ENCODE measurements around the gene CATSPERZ. TPM values are rescaled to one million over a fixed set of nuclear protein-coding genes. Genes with fewer than 3 reads are reported as not detected.
"Not testable (repeated sequence)": the region's sequence is repeated elsewhere in the genome, so short reads cannot be mapped to it uniquely, and the experiment has no call there.

CATSPERZ gene
- polyA plus RNA-seq, 10 donors = 0.23 to 0.54 (median 0.34) TPM; not detected in 7

DNA sequence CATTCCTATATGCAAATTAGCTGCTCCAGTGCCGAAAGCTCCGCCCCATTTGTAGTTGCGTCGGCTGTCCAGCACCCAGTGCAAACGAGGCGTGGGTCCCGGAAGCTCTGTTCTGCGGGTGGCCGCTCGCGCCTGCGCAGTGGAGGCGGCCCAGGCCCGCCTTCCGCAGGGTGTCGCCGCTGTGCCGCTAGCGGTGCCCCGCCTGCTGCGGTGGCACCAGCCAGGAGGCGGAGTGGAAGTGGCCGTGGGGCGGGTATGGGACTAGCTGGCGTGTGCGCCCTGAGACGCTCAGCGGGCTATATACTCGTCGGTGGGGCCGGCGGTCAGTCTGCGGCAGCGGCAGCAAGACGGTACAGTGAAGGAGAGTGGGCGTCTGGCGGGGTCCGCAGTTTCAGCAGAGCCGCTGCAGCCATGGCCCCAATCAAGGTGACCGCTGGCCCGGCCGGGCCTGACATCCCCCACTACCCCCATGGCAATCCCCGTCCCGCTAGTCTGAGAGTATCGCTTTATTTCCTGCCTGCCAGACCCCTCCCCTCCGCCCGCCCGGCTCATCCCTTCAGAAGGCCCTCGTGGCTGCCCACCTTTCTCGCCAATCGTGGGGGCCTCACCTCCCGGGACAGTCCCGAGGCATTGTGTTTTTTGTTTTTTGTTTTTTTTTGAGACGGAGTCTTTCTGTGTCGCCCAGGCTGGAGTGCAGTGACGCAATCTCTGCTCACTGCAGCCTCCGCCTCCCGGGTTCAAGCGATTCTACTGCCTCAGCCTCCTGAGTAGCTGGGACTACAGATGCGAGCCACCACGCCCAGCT lies 18.0 kb downstream of the CATSPERZ start, which contains the start of gene PRDX5:
TSS of gene PRDX5 (plus strand) at position 161 of the 805 bp plus-strand sequence. CDS start at position 256, 95 bp downstream.
- DNase-seq = peak; percentile 97 to 99 (median 98)

DNA sequence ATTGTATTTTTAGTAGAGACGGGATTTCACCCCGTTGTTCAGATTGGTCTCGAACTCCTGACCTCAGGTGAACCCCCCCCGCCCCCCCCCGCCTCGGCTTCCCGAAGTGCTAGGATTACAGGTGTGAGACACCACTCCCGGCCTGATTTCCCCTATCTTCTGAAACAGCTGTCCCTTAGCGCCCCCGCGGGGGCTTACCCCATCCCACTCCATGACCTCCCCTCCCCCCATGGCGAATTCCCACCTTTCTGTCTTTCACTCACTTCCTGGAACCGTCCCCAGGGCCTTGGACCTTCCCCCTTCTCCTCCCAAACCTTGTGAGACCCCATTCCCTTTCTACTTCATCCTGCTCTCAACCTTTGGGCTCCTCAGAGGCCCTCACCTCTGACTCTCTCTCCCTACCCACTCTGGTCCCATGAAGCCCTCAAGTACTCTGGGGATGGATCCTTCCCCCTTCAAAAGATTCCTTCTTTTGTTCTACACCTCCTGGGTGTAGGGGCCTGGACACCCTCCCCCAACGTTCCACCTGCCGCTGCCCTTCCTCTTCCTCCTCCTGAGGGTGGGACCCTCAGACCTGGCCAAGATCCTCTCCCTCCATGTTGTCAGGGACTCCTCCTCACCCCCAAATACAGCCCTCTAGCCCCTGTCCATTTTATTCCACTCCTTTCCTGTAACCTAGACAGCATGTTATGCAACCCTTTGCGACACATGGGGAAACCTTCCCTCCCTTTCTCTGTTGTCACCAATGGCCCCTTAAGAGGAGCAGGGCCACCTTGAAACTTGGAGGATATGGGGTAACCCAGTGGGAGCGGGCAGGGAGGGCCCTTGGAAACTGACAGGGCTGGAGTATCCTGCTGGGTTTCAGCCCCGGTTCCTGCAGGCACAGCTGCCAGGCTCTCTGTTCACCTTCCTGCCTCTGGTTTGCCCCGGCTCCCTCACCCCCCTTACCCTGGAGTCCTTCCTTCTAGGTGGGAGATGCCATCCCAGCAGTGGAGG lies 18.9 kb downstream of the CATSPERZ start:
- DNase-seq = no peak

DNA sequence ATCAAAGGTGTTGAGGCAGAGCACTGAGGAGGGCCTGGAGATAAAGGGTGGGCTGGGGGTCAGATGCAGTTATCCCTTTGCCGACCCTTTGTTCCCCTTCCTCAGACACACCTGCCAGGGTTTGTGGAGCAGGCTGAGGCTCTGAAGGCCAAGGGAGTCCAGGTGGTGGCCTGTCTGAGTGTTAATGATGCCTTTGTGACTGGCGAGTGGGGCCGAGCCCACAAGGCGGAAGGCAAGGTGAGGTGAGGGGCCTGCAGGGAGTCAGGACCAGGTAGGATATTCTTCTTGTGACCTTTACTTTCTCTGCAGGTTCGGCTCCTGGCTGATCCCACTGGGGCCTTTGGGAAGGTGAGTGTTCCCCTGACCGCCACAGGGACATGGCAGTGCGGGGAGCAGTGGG lies 20.4 kb downstream of the CATSPERZ start:
- no peak for DNase-seq

DNA sequence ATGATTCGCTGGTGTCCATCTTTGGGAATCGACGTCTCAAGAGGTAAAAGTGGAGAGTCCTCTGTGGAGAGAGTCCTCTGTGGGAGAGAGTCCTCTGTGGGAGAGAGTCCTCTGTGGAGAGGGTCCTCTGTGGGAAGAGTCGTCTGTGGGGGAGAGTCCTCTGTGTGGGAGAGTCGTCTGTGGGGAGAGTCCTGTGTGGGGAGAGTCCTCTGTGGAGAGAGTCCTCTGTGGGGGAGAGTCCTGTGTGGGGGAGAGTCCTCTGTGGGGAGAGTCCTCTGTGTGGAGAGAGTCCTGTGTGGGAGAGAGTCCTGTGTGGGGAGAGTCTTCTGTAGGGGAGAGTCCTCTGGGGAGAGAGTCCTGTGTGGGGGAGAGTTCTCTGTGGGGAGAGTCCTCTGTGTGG lies 20.9 kb downstream of the CATSPERZ start:
- no peak for DNase-seq

DNA sequence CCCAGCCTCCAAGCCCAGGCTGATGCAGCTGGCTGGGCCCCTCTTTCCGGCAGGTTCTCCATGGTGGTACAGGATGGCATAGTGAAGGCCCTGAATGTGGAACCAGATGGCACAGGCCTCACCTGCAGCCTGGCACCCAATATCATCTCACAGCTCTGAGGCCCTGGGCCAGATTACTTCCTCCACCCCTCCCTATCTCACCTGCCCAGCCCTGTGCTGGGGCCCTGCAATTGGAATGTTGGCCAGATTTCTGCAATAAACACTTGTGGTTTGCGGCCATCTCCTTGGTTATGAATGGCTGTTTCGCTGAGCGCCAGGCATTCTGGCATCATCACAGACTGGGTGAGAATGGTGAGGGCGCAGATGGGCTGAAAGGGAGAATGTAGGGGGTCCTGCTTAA lies 21.4 kb downstream of the CATSPERZ start:
- DNase-seq = no peak

DNA sequence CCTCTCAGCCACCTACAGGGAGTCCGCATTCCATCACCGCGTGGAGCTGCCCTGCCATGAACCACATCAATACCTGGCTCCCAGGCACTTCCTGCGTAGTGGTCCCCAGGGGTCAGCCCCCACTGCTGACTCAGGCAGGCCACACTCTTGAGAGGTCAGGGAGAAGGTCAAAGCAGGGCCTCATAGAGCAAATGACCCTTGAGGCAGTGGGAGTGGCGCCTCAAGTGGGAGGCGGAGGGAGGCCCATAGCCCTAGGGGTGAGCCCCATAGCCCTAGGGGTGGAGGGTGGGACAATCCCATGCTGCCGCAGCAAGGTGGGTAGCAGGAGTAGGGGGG lies 22.7 kb downstream of the CATSPERZ start:
- no peak for DNase-seq

DNA sequence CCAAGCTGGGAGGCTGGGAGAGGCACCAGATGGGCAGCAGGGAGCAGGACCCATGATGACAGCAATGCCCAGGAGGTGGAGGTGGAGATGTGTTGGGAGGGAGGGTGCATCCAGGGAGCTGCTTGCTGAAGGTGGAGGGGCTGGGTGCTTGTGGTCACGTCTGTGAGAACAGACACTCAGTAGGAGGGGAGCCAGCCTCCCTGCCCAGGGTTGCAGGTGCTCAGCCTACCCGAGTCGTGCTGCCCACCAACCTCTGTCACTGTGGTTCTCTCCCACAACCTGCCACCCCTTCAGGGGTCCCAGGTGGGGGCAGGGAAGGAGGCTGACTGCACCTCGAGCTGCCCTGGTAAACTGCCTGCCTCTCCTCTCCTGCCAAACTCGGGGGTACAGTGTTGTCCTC lies 23.2 kb downstream of the CATSPERZ start:
- DNase-seq = no peak

DNA sequence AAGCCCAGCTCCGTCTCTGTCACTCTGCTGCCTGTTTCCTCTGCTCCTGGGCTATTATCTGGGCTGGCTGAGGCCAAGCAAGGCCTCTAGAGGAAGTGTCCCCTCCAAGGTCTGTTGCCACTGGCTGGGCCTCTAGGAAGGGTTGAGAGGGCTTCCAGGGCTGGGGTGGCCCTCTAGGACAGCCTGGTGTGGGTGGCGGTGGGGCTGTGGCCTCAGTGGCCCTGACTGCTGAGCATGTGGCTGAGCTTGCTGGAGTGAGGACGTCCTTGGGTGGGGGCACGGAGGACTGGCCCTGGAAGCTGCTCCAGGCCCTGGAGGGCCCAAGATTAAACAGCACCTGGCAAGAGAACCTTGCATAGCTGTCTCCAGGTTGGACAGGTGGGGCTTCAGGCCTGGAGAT lies 23.8 kb downstream of the CATSPERZ start:
- not testable (repeated sequence) for DNase-seq

DNA sequence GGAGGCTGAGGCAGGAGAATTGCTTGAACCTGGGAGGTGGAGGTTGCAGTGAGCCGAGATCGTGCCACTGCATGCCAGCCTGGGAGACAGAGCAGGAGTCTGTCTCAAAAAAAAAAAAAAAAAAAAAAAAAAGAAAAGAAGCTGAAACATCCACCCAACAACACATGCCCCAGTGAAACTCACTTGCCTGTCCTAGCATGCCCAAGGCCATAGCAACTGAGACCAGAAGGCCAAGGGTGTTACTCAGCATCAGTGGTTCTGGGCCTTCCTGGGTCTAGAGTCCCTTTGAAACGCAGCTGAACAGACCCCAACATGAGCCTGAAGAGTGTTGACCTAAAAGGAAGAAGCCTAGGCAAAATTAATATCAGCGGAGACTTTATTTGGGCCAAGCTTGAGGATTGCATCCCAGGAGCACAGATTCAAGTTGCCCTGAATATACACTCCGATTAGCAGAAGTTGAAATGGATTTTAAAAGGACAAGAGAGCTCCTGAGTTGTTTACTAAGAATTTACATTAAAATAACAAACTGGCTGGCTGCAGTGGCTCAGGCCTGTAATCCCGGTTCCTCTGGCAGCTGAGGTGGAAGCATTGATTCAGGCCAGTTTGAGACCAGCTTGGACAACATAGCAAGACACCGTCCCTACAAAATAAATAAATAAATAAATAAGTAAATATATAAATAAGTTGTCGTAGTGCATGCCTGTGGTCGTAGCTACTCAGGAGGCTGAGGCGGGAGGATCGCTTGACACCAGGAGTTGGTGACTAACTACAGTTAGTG lies 24.7 kb downstream of the CATSPERZ start:
- no peak for DNase-seq

DNA sequence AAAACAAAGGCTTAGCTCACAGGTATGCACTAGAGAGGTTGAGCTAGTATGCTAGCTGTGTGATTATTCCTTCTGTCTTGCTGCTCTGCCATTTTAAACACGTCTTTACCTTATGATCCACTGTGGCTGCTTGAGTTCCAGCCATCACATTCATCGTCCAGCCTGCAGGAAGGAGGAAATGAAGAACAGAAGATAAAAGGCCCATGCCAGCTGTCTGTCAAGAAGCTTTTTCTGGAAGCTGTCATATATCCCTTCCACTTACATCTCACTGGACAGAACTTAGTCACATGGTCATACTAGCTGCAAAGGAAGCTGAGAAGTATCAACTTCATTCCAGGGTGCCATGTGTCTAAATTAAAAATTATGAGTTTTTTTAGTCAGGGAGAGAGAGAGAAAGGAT lies 27.2 kb downstream of the CATSPERZ start:
- no peak for DNase-seq

DNA sequence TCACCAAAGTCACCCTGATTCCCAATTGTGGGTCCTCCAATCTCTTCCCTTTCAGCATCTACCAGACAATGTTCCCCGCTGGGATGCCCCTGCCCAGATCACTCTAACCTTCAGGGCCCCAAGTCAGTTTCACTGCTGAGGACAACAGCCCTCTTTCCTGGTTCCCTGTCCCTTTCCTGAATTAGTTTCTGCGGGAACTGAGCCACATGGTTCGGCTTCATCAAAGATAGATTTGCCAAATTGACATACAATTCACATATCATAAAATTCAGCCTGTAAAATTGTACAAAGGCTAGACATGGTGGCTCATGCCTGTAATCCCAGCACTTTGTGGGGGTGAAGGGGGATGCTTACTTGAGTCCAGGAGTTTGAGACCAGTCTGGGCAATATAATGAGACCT lies 27.8 kb downstream of the CATSPERZ start:
- no peak for DNase-seq

DNA sequence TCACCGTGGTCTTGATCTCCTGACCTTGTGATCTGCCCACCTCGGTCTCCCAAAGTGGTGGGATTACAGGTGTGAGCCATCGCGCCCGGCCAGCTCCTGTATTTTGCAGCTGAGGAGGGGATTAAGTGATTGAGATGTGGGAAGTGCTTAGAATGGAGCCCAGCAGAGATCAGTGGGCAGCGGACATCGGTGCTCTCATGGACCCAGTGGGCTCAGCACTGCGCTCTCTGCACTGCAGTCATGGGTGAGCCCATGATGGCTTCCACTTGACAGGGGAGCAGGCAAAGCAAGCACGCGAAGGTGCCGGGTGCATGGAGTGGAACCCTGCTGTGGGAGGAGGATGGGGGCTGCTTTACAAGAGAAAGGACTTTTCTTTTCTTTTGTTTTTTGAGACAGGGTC lies 30.7 kb downstream of the CATSPERZ start:
- no peak for DNase-seq

DNA sequence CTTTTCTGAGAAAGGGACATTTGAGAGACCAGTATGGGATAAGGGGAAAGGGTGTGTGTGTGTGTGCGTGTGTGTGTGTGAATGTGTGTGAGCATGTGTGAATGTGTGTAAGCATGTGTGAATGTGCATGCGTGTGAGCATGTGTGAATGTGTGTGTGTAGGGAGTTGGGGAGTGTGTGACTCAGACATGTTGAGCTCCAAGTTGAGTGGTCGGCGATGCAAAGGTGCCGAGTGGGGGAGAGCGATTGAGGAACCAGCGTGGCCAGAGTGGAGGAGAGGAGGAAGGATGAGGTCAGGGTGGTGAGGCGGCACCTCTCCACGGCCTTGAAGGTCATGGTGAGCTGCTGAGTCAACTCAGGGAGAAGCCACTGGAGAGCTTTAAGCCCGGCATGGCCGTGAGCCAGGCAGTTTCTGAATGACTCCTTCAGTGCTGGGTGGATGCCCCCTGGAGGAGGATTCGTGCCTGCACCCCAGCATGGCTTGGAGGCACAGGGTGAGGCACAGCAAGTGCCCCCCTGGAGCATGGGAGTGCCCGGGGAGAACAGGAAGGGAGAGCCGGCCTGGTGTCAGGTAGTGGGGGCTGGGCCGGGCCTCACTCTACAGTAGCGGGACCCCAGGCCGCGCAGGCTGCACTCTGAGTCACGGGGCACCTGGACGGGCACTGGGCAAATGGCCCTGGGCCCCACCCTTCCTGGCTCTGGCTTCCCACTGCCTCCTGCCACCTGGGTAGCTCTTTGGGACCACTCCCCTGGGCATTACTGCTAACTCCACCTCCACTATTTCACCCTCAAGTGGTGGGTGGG lies 31.6 kb downstream of the CATSPERZ start:
- peak in 2 of 3 donors; percentile 48 to 57 for DNase-seq

DNA sequence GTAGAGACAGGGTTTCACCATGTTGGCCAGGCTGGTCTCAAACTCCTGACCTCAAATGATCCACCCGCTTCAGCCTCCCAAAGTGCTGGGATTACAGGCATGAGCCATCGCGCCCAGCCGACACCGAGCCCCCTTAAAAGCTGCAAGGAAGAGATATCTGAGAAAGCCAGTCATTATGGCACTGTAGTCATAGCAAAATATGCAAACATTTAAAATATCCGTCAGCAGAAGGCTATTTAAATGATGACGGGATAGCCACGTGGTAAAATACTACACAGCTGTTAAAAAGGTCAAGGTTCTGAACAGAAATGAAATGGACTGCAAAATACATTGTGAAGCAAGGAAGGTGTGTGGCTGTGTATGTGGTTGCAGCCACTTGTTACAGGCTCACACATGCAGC lies 33.4 kb downstream of the CATSPERZ start:
- DNase-seq = no peak

DNA sequence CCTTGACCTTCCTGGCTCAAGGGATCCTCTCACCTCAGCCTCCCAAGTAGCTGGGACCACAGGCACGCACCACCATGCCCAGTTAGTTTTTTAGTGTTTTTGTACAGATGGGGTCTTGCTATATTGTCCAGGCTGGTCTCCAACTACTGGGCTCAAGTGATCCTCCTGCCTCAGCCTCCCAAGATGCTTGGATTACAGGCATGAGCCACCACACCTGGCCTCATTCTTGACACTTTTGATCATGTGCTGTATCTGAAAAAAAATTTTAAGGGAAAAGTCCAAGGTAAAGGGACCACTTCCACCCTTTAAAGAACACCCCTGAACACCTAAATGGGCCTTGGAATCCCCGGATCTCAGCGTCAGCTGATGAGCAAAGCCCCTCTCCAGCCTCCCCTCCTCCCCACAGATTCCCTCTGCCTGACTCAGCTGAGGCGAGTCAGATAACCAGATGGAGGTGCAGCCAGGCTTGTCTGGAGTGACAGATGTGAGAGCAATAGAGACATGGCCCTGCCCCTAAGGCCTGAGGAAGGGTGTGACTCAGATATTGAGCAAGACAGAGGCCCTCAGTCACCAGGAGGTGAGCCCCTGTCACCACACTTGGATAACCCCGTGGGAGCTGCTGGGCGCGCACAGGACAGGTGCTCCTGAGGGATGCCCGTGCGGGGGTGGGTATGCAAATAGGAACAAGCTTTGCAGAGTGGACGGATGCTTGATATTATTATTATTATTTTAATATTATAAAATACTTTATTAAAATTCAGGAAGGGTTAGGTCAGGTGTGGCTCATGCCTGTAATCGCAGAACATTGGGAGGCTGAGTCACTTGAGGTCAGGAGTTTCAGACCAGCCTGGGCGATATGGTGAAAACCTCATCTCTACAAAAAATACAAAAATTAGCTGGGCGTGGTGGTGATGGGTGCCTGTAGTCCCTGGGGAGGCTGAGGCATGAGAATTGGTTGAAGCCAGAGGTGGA lies 34.9 kb downstream of the CATSPERZ start:
- DNase-seq = peak in 1 of 3 donors; percentile 89

DNA sequence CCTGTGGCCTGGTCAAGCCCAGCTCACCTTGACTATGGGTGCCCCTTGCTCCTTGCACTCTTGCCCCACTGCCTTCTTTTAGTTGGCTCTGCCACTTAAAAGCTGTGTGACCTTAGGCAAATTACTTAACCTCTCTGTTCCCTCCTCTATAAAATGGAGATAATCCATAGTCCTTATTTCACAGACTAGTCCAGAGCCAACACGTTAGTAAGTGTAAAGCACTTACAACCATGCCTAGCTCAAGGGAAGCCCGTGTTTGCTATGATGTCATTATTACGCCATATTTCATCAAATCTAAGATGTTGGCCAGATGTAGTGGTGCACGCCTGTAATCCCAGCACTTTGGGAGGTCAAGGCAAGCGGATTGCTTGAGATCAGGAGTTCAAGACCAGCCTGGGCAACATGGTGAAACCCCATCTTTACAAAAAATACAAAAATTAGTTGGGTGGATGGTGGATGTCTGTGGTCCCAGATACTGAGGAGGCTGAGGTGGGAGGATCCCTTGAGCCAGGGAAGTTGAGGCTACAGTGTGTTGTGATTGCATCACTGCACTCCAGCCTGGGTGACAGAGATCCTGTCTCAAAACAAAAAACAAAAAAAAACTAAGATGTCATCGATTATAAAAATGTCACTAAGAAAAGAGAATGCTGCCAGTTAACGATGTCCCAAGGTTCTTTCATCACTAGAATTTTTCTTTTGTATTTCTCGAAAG lies 37.5 kb downstream of the CATSPERZ start:
- no peak for DNase-seq

DNA sequence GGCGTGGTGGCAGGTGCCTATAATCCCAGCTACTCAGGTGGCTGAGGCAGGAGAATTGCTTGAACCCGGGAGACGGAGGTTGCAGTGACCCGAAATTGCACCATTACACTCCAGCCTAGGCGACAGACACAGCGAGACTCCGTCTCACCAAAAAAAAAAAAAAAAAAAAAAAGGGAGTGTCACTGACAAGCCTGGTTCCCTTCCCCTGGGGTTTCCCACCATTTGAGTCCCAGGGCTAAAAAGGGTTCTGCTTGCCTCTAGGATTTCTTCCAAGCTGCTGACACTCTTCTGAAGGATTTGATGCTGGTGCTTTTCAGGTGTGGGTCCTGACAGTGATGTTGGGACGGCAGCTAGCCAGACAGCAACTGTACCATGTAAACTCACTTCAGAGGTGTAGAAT lies 38.6 kb downstream of the CATSPERZ start:
- no peak for DNase-seq

DNA sequence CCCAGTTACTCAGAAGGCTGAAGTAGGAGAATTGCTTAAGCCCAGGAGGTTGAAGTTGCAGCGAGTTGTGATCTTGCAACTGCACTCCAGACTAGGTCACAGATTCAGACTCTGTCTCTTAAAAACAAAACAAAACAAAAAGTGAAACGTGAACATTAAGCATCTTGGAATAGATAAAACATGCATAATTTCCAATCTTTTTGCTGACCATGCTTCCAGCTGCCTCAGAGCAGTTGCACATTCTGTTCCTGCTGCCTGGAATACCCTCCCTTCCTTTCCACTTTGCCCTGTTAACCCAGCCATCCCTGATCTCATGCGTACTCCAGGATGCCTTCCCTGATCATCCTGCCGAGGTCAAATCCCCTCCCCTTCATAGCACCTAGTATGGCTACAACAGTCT lies 39.1 kb downstream of the CATSPERZ start:
- DNase-seq = no peak

DNA sequence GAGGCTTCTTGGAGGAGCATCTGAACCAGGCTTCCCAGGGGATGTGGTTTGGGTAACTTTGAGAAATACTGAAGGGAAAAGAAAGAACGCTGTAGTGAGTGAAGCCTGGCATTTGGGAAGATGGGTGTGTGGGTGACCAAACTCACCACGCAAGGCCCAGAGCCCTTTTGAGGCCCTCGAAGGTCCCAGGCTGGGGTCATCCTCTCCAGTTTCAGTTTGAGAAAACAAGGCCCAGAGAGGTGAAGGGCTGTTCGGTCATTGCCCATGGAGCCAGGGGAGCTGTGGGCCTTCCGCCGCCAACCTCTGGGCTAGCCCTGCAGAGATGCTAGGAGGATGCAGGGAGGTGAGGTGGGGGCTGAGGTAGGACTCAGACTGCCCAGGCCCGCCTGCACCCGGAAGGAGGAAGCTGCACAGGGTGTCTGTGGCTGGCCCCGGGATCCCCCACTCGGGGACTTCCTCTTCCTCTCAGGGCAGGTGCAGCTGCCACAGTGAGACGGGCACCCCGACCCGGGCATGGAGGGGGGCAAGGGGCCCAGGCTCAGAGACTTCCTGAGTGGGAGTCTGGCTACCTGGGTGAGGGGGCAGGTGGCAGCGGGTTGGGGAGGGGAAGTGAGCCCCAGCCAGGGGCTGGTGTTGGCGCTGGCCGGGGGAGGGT lies 39.7 kb downstream of the CATSPERZ start, which contains the start of gene CCDC88B:
TSS of gene CCDC88B (plus strand) at position 451 of the 655 bp plus-strand sequence. CDS start at position 514, 63 bp downstream.
- no peak for DNase-seq

Measured in muscle of back (tissue), 11 donors.